Fibroblast of peridontal ligament (primary cell): ENCODE results near the gene CMTM6.
A peak's percentile ranks its signal among the peaks of the same experiment; 100 is the strongest.
"Not testable (repeated sequence)": the region's sequence is repeated elsewhere in the genome, so short reads cannot be mapped to it uniquely, and the experiment has no call there.

Source experiments
- DNase-seq: peaks from one replicate; pipeline ENCODE4 v3.0.0-alpha.2; 2010; ENCODE audit errors: extremely low read depth

The CMTM6 gene

GRCh38 chr3:32502118-32502945 lies at the start of gene CMTM6:
Gene CMTM6 (minus strand): TSS chr3:32502852. CDS start chr3:32502745, 107 bp downstream.
- DNase-seq, result peak; percentile 76

GRCh38 chr3:32552013-32552412 lies 49.4 kb upstream of the CMTM6 start:
- no peak for DNase-seq

GRCh38 chr3:32551496-32551895 lies 48.8 kb upstream of the CMTM6 start:
- DNase-seq, result no peak

- no peak for DNase-seq
These were observed 48.4 kb upstream of the CMTM6 start for GRCh38 chr3:32551087-32551486.

- no peak for DNase-seq
These were observed 42.7 kb upstream of the CMTM6 start for GRCh38 chr3:32545305-32545704.

GRCh38 chr3:32544894-32545293 lies 42.2 kb upstream of the CMTM6 start:
- peak; percentile 27 for DNase-seq

- no peak for DNase-seq
These were observed 40.2 kb upstream of the CMTM6 start for GRCh38 chr3:32542807-32543206.

GRCh38 chr3:32540899-32541298 lies 38.2 kb upstream of the CMTM6 start:
- DNase-seq, result no peak

- no peak for DNase-seq
These were observed 29.8 kb upstream of the CMTM6 start for GRCh38 chr3:32532434-32532833.

GRCh38 chr3:32531010-32531647 lies 28.5 kb upstream of the CMTM6 start:
- no peak for DNase-seq

GRCh38 chr3:32525720-32526119 lies 23.1 kb upstream of the CMTM6 start:
- no peak for DNase-seq

- DNase-seq, result no peak
These were observed 20.0 kb upstream of the CMTM6 start for GRCh38 chr3:32522682-32523081.

GRCh38 chr3:32518921-32519320 lies 16.3 kb upstream of the CMTM6 start:
- not testable (repeated sequence) for DNase-seq

- not testable (repeated sequence) for DNase-seq
These were observed 14.1 kb upstream of the CMTM6 start for GRCh38 chr3:32516751-32517150.

GRCh38 chr3:32511005-32511404 lies 8.4 kb upstream of the CMTM6 start:
- no peak for DNase-seq

GRCh38 chr3:32510075-32510724 lies 7.5 kb upstream of the CMTM6 start:
- DNase-seq, result peak; percentile 82

- DNase-seq, result peak; percentile 65
These were observed 6.1 kb upstream of the CMTM6 start for GRCh38 chr3:32508711-32509110.

- no peak for DNase-seq
These were observed 3.8 kb upstream of the CMTM6 start for GRCh38 chr3:32506466-32506865.

GRCh38 chr3:32502946-32503286 lies 264 bp upstream of the CMTM6 start:
- DNase-seq, result no peak

GRCh38 chr3:32501783-32502117 lies 902 bp downstream of the CMTM6 start:
- DNase-seq, result no peak

GRCh38 chr3:32500880-32501782 lies 1.5 kb downstream of the CMTM6 start:
- DNase-seq, result no peak

GRCh38 chr3:32500231-32500630 lies 2.4 kb downstream of the CMTM6 start:
- no peak for DNase-seq
